MM.1S (cell line): ENCODE results near the gene ZBTB37.

Experiments
- EZH2phosphoT487 ChIP-seq: fragments of 300-600 bp; sonication (generic); IDR thresholded peaks from 2 replicates; pipeline ENCODE4 v1.6.1; 2018; ENCODE audit warnings: antibody characterized with exemption, low read length
- TF ChIP-seq, protein P1 (sequence below): fragments of 300-600 bp; sonication (generic); IDR thresholded peaks from 2 replicates; pipeline ENCODE4 v1.5.1; 2016; ENCODE audit warnings: antibody characterized with exemption, low read length, mixed read lengths

DNA sequence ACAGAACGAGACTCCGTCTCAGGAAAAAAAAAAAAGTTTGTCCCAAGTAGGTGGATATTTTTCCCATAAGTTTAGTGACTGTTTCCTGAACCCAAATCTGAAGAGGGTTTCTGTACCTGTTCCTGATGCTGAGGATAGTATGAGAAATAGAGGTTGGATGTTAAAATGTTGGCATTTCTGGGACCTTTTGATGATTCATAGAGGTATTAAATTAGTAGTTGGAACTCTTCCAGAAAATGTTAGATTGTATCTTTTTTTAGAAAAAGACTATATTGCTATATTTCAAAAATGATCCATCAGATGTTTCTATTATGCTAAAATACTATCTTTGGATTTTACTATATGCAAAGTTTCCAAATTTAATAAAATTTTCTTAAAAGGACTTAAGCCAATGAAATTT, 40.6 kb upstream of the ZBTB37 start:
- TF ChIP-seq, protein P1, sequence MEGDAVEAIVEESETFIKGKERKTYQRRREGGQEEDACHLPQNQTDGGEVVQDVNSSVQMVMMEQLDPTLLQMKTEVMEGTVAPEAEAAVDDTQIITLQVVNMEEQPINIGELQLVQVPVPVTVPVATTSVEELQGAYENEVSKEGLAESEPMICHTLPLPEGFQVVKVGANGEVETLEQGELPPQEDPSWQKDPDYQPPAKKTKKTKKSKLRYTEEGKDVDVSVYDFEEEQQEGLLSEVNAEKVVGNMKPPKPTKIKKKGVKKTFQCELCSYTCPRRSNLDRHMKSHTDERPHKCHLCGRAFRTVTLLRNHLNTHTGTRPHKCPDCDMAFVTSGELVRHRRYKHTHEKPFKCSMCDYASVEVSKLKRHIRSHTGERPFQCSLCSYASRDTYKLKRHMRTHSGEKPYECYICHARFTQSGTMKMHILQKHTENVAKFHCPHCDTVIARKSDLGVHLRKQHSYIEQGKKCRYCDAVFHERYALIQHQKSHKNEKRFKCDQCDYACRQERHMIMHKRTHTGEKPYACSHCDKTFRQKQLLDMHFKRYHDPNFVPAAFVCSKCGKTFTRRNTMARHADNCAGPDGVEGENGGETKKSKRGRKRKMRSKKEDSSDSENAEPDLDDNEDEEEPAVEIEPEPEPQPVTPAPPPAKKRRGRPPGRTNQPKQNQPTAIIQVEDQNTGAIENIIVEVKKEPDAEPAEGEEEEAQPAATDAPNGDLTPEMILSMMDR = no peak
- TF ChIP-seq EZH2phosphoT487 = no peak
